Fibroblast of skin of left biceps (primary cell): ENCODE measurements around the gene PUS10.
A peak's percentile ranks its signal among the peaks of the same experiment; 100 is the strongest.
"Not testable (repeated sequence)": the region's sequence is repeated elsewhere in the genome, so short reads cannot be mapped to it uniquely, and the experiment has no call there.

Source experiments
- DNase-seq, 2 experiments: peaks; one replicate each; pipeline ENCODE4 v3.0.0-alpha.2; 2013; ENCODE audit warnings: low read depth in 2 of 2

PUS10 gene

GRCh38 chr2:61017556-61018317 lies at the start of gene PUS10, which contains the start of gene PEX13:
Gene PUS10 (minus strand): TSS chr2:61018255. CDS start chr2:61011890, 6,365 bp downstream.
Gene PEX13 (plus strand): TSS chr2:61017720. CDS start chr2:61017760, 40 bp downstream.
- DNase-seq, result no peak

GRCh38 chr2:61065714-61066709 lies 48.0 kb upstream of the PUS10 start, which contains the start of gene SANBR:
Gene SANBR (plus strand): TSS chr2:61065871. CDS start chr2:61070351, 4,480 bp downstream.
- peak; percentile 33 to 45 for DNase-seq

- DNase-seq, result no peak
These were observed 41.3 kb upstream of the PUS10 start for GRCh38 chr2:61059382-61059781.

GRCh38 chr2:61057562-61057961 lies 39.5 kb upstream of the PUS10 start:
- DNase-seq, result no peak

- DNase-seq, result no peak
These were observed 37.5 kb upstream of the PUS10 start for GRCh38 chr2:61055557-61055956.

- DNase-seq, result no peak
These were observed 27.9 kb upstream of the PUS10 start for GRCh38 chr2:61045999-61046398.

GRCh38 chr2:61045226-61045625 lies 27.2 kb upstream of the PUS10 start:
- no peak for DNase-seq

- no peak for DNase-seq
These were observed 26.6 kb upstream of the PUS10 start for GRCh38 chr2:61044636-61045035.

- no peak for DNase-seq
These were observed 24.8 kb upstream of the PUS10 start for GRCh38 chr2:61042807-61043206.

GRCh38 chr2:61036643-61037042 lies 18.6 kb upstream of the PUS10 start:
- not testable (repeated sequence) for DNase-seq

GRCh38 chr2:61034592-61034991 lies 16.5 kb upstream of the PUS10 start:
- DNase-seq, result not testable (repeated sequence)

GRCh38 chr2:61029533-61029932 lies 11.5 kb upstream of the PUS10 start:
- DNase-seq, result no peak

GRCh38 chr2:61023670-61024069 lies 5.6 kb upstream of the PUS10 start:
- no peak for DNase-seq

- no peak for DNase-seq
These were observed 3.2 kb upstream of the PUS10 start for GRCh38 chr2:61021228-61021660.

- DNase-seq, result no peak
These were observed 743 bp upstream of the PUS10 start for GRCh38 chr2:61018798-61019197.

- no peak for DNase-seq
These were observed 282 bp upstream of the PUS10 start for GRCh38 chr2:61018318-61018755.

GRCh38 chr2:61017003-61017555 lies 976 bp downstream of the PUS10 start:
- DNase-seq, result peak in 1 of 2 experiments; percentile 26

GRCh38 chr2:61016392-61017002 lies 1.6 kb downstream of the PUS10 start:
- no peak for DNase-seq

- no peak for DNase-seq
These were observed 2.1 kb downstream of the PUS10 start for GRCh38 chr2:61015976-61016375.

GRCh38 chr2:61014763-61015162 lies 3.3 kb downstream of the PUS10 start:
- no peak for DNase-seq

- DNase-seq, result no peak
These were observed 4.7 kb downstream of the PUS10 start for GRCh38 chr2:61013382-61013781.
